ENCODE results near the gene NSF.
"Not testable (repeated sequence)": the region's sequence is repeated elsewhere in the genome, so short reads cannot be mapped to it uniquely, and the experiment has no call there.

The NSF gene

DNA sequence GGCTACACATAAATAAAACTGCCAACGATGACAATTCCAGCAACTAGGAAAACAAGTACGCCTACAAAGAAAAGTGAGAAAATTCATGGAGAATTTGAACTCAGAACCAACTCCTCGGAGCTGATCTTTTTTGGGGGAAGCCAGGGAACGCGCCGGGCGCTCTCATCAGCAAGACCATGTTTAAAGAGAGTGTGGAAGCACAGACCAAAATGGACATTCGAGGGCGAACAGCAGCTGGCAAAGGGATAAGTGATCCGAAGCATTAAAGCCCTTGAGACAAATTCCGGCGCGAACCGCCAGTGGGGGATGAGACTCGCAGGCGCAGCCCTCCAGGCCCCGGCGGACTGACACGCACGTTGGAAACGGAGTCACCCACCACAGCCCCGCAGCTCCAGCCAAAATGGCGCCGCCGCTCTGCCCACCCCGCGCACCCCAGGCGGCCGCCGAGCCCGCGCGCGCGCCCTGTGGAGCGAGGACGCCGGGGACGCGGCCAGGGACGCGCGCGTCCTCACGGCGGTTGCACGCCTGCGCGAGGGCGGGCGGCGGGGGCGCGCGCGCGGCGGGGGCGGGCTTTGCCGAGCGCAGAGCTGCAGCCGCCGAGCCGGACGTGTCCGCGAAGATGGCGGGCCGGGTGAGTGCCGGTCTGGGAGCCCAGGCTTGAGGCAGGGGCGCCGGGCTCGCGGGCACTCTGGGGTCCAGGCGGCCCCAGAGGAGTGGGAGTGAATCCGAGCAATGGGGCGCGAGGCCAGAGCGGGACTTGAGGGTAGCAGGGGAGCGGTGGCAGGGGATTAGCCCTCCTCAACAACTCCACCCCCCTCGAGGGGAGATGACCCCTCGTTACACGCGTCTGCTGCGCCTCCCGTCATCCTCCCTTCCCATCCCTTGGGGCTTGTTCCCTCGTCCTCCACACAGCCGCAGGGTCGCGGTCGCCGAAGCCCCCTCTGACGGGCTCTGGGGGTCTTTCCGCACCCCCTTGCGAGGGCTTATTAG lies at the start of gene NSF:
Gene NSF, plus strand, starts transcription at position 513 of the 990 bp plus-strand sequence. Its CDS starts 107 bp downstream, at position 620.
- peak; percentile 93 for ATAC-seq
- H3K27me3 Mint-ChIP-seq, DNase-seq, H3K4me3 Mint-ChIP-seq, H3K4me1 Mint-ChIP-seq, H3K27ac Mint-ChIP-seq, H3K9me3 Mint-ChIP-seq: not testable (repeated sequence)

DNA sequence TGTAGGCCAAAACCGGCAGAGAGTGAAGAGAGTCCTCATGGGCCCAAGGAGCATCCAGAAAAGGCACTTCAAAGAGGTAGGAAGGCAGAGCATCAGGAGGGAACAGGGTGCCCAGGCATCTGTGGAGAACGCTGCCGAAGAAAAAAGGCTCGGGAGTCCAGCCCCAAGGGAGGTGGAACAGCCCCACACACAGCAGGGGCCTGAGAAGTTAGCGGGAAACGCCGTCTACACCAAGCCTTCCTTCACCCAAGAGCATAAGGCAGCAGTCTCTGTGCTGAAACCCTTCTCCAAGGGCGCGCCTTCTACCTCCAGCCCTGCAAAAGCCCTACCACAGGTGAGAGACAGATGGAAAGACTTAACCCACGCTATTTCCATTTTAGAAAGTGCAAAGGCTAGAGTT lies 41.9 kb upstream of the NSF start:
- not testable (repeated sequence) for DNase-seq, H3K27me3 Mint-ChIP-seq, H3K4me3 Mint-ChIP-seq, H3K27ac Mint-ChIP-seq, ATAC-seq, H3K9me3 Mint-ChIP-seq, H3K4me1 Mint-ChIP-seq

DNA sequence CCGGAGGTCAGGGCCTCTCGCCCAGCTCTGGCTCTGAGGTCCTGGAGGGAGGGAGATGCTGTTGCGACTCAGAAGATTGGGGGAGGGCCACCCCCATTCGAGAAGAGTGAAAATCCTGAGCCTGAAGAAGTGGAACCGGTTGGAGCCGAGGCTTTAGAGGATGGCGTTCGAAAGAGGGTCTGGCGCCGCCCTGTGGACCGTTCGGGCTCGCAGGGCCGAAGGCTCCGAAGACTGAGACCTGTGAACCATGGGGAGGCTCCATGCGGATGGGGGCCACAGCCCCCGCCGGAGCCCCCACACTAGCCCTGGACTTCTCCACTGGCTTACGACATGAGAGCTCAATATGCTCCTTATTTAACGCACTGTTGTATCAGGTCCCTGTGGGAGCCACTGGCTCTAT lies 31.3 kb upstream of the NSF start:
- not testable (repeated sequence) for DNase-seq, H3K27ac Mint-ChIP-seq, H3K9me3 Mint-ChIP-seq, H3K27me3 Mint-ChIP-seq, H3K4me3 Mint-ChIP-seq, H3K4me1 Mint-ChIP-seq
- ATAC-seq, result peak; percentile 58

DNA sequence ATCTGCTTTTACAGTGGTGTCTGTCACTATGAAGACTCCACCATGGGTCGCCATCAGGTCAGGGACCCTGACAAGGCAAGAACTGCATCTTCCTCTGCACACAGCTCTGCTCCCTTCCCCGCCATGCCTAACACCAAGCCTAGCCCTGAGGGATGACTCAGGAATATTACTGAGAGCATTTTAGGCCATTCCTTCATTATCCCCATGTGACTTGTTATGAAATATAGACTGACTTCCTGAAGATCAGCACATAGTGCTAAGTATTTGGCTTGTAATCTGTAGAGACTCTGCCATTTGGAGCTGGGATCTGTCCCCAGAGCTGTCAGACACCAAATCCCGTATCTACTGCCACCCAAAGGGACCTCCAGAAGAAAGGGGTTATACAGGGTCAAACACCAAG lies 30.4 kb upstream of the NSF start:
- H3K27me3 Mint-ChIP-seq, H3K27ac Mint-ChIP-seq, DNase-seq, H3K4me1 Mint-ChIP-seq, H3K9me3 Mint-ChIP-seq, H3K4me3 Mint-ChIP-seq, ATAC-seq: not testable (repeated sequence)

DNA sequence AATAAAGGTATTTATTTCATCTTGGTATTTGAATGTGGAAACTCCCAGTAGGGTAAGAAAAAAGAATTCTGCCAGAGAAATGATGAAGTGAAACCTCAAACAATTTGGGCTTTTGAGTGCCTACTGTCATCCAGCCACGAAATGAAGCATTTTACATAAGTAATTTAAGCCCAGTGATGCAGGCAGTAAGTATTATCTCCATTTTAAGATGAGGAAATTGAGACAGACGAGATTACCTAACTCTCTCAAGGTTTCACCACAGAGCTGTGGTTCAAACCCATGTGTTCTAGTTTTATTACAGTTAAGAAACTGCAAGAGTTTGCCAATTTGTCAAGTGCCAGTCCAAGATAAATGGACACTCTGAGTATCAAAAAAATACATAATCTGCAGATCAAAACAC lies 24.2 kb upstream of the NSF start:
- H3K4me1 Mint-ChIP-seq, H3K27me3 Mint-ChIP-seq, H3K9me3 Mint-ChIP-seq, H3K27ac Mint-ChIP-seq, H3K4me3 Mint-ChIP-seq, DNase-seq: not testable (repeated sequence)
- peak; percentile 95 for ATAC-seq

DNA sequence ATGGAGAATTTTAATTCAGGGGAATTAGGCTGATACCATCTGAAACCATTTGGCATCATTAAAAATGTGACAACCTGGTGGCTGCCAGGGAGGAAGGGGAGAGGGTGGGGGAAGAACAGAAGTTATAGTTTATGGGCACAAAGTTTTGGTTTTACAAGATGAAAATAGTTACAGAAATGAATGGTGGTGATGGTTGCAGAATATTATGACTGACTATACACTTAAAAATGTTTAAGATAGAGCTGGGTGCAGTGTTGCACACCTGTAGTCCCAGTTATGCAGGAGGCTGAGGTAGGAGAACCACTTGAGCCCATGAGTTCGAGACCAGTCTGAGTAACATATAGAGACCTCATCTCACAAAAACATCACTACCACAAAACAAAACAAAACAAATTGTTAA lies 23.5 kb upstream of the NSF start:
- not testable (repeated sequence) for H3K27ac Mint-ChIP-seq, H3K9me3 Mint-ChIP-seq
- ATAC-seq, result peak; percentile 65

DNA sequence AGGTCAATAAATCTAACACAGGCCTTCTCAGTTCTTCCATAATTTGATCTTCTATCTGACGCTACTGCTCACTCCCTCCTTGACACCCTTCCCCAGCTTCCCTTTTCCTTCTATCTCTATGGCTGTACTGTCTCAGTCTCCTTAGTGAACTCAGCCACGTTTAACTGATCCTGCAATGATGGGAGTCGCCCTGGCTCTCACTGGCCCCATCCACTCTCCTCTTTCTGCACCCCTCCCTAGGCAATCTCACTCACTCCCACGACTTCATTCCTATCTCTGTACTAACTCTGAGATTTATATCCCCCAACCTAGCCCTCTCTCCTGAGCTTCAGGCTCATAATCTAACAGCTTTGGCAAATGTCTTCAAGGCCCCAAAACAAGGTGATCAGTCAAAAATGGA lies 18.7 kb upstream of the NSF start:
- DNase-seq, H3K4me3 Mint-ChIP-seq, H3K27ac Mint-ChIP-seq, H3K27me3 Mint-ChIP-seq, H3K4me1 Mint-ChIP-seq, ATAC-seq, H3K9me3 Mint-ChIP-seq: not testable (repeated sequence)

More for the DNA sequence above, 23.5 kb upstream of the NSF start:
- not testable (repeated sequence) for H3K4me1 Mint-ChIP-seq, H3K4me3 Mint-ChIP-seq, DNase-seq, H3K27me3 Mint-ChIP-seq

DNA sequence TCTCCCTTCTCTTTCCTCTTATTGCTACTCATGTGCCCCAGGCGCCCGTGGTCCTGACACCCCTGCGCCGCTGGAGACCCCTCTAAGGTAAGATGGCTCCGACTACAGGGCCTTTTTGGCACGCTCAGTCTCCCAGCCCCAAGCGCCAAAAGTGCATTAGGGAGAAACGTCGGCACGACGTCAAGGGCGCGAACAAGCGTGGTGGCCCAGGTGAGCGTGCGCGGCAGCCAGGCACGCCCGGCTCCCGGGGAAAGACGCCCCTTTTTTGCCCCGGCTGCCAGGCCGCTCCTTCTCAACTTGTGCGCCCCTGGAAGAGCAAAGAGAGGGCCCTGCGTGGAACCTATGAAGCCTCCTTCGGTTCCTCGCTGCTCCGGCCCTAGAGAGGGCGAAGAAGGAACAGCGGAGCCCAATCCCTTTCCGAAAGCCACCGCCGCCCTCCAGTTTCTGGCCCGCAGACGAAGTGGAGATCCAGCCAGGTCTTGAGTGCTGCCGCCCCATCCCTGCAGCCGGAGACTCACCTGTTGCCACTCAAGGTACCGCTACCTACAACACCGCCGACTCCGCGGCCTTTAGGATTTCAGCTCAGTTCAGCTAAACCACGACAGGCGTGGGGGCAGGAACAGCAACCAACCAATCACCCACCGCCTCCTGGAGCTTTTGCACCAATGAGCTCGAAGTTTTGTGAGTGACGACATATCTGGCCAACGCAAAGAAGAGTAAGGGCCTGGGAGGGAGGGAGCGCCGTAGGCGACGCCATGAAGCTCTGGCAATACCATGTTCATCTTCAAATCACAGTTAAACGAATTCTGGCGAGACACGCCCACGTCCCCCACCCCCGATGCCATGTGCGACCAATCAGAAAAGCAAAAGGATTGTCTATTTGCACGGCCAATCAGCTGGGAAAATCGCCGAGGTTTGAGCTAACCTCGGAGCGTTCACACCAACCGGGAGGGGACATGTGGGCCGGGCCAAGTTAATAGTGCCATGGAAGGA lies 11.1 kb upstream of the NSF start, which contains the start of gene ARL17A:
Gene ARL17A, minus strand, starts transcription at position 609 of the 993 bp plus-strand sequence. CDS start 3,369 bp downstream, outside the sequence.
- not testable (repeated sequence) for H3K4me1 Mint-ChIP-seq, H3K27ac Mint-ChIP-seq, H3K27me3 Mint-ChIP-seq, H3K9me3 Mint-ChIP-seq
- peak; percentile 93 for ATAC-seq
- DNase-seq, result peak; percentile 83 to 92
- peak within 1 kb of the TSS in 1 of 2 donors; percentile 47 for H3K4me3 Mint-ChIP-seq

DNA sequence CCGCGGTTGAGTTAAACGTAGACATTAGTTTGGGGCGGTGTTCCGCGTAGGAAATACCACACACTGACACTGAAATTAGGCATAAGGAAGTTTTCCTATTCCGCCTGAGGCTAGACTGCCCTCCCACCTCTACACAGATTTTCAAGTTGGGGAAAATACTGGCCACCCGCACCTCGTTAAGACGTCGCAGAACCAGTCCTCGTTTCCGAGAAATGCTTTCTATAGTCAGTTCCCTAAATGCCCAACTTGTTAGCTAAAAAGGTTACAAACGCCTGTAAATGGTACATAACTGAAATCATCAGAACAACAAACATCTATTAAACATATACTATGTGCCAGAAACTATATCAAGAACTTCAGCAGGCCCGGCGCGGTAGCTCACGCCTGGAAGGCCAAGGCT lies 10.4 kb upstream of the NSF start:
- not testable (repeated sequence) for ATAC-seq, H3K27me3 Mint-ChIP-seq, H3K4me1 Mint-ChIP-seq, H3K27ac Mint-ChIP-seq, H3K9me3 Mint-ChIP-seq, DNase-seq
- H3K4me3 Mint-ChIP-seq, result peak overlapping the region in 1 of 2 donors; percentile 47

DNA sequence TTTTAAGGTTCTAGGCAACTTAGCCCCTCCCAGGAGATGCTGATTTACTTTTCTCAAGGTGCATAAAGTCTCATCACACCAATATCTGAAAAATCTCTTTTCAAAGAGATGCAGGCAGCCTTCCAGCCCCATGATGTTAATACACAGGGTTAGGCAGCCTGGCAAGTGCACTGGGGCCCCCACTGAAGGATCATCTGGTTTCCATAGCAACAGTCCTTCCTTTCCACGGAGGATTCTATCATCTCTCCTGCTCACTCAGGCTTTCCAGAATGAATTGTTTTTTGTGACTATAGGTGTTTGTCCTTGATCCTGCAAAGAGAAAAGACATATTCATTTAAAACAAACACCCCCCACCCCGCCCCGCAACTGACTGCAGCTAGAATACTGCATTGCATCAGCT lies 5.0 kb upstream of the NSF start:
- not testable (repeated sequence) for H3K27ac Mint-ChIP-seq, H3K4me1 Mint-ChIP-seq, DNase-seq, H3K4me3 Mint-ChIP-seq, ATAC-seq, H3K9me3 Mint-ChIP-seq, H3K27me3 Mint-ChIP-seq

DNA sequence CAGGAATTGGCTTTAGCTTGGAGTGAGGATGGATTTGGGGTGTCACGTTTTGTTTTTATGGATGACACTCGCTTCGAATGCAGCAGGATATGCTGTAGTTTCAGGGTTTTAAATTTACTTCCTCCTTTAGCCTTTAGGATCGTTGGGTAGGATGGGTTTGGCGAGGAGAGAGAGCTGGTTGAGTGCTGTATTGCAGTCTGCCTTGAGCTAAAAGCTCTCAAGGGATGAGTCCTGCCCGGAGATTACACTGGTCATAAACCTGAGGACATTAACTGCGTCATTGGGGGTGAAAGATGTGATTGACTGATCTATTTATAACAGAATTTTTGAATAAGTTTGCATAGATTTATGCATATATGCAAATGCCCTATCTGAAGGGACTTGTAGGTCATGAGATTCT lies 863 bp downstream of the NSF start:
- H3K4me3 Mint-ChIP-seq, H3K27ac Mint-ChIP-seq, H3K4me1 Mint-ChIP-seq, DNase-seq, H3K27me3 Mint-ChIP-seq, H3K9me3 Mint-ChIP-seq: not testable (repeated sequence)
- ATAC-seq, result peak; percentile 67

DNA sequence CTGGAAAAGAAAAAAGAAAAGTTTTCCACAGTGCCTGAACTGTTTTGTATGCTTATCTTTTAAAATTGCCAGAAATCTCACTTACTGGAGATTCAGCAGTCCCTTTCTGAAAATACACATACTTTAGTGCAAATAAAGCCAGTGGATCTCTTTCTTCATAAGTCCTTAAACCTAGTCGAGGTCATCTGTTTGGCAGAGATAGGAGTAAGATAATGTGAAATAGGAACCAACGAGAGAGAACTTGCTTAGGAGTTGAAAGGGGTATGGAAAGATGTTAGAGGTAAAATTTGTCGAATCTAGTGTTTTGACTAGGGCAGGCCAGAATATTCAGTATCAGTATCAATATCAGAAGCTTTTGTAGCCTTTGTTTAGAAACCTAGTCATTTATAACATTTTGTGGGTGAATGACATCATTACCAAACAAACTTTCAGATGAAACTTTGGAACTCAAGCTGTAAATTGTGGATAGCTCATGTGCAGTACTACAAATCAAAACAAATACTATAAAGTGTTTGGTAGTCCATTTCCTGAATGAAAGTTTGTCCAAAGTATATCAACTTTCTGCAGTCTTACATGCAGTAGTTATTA lies 8.0 kb downstream of the NSF start:
- ATAC-seq (peak; percentile 88), DNase-seq (peak in 1 of 2 donors; percentile 10)
- not testable (repeated sequence) for H3K27me3 Mint-ChIP-seq, H3K9me3 Mint-ChIP-seq, H3K4me1 Mint-ChIP-seq, H3K27ac Mint-ChIP-seq, H3K4me3 Mint-ChIP-seq

DNA sequence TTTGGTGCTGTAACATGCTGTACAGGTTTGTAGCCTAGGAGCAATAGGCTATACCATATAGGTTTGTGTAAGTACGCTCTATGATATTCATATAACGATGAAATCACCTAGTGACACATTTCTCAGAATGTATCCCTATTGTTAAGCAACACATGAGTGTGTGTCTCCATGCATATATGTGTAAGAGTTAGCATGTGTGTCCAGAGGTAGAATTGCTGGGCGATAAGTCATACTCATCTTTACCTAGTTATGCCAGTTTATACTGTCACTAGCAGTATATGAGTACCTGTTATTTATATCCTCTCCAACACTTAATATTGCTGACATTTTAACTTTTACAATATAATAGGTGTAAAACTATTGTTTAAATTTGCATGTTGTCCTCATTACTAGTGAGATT lies 10.3 kb downstream of the NSF start:
- DNase-seq, H3K4me1 Mint-ChIP-seq, H3K27me3 Mint-ChIP-seq, H3K4me3 Mint-ChIP-seq, H3K27ac Mint-ChIP-seq, H3K9me3 Mint-ChIP-seq: not testable (repeated sequence)
- peak; percentile 41 for ATAC-seq

DNA sequence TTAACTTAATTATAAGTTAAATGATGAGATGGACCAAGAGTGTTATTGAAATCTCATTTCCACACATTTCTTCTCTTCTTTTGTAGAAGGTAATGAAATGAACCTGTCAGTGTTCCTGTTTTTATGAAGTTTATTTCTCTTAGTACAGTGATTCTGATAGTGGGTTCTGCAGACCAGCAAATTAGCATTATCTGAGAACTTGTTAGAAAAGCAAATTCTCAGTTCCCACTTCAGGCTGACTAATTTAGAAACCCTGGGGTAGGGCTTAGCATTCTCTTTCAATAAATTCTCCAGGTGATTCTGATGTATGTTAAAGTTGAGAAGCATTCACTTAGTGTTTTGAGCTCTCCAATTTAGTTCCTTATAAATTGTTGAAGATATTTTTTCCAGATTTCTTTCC lies 12.7 kb downstream of the NSF start:
- peak; percentile 90 for ATAC-seq
- H3K4me1 Mint-ChIP-seq, H3K27me3 Mint-ChIP-seq, H3K9me3 Mint-ChIP-seq, H3K27ac Mint-ChIP-seq, H3K4me3 Mint-ChIP-seq: not testable (repeated sequence)
- DNase-seq, result peak; percentile 26 to 30

DNA sequence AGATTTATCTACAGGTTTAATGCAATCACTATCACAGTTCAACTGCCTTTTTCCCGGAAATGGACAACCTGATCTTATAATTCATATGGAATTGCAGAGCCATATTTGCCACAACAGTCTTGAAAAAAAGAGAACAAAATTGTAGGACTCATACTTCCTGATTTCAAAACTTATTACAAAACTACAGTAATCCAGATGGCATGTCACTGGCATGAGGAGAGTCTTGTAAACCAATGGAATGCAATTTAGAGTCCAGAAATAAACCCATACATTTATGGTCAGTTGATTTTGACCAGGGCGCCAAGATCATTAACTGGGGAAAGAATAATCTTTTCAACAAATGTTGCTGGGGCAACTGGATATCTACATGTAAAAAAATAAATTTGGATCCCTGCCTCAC lies 20.8 kb downstream of the NSF start:
- not testable (repeated sequence) for H3K9me3 Mint-ChIP-seq, H3K4me3 Mint-ChIP-seq, DNase-seq, ATAC-seq, H3K27me3 Mint-ChIP-seq, H3K4me1 Mint-ChIP-seq, H3K27ac Mint-ChIP-seq

Data from stimulated activated naive CD8-positive, alpha-beta T cell treated with anti-CD3 and anti-CD28 coated beads, Interleukin-15, amount 100 ng/mL, for 72 hours (primary cell).